HepG2 (cell line): ENCODE measurements around the gene ABL2. TPM values are rescaled to one million over a fixed set of nuclear protein-coding genes. Genes with fewer than 3 reads are reported as not detected.

Experiments used
- ATAC-seq: fragments of 200-7000 bp; cut with Tn5 transposase; 3 replicates; pipeline ENCODE4 v1.9.1; 2020; ENCODE audit warnings: mild to moderate bottlenecking, moderate library complexity
- BruUV-seq: library from RNA; stranded (reverse); fragments of 400-500 nt; replicated peaks from 2 replicates; lab custom pipeline; 2021; lab: Mats Ljungman, UMichigan
- CTCF ChIA-PET: fragments of 300-600 bp; formaldehyde crosslinking; extraction: SDS; loops from one replicate; lab custom pipeline; 2021; ENCODE audit warnings: low total read pairs, inconsistent platforms, low intra/inter-chr PET ratio; lab: Yijun Ruan, JAX
- POLR2A ChIA-PET: fragments of 350-600 bp; sonication (Branson Sonifier 250); formaldehyde crosslinking; loops from one replicate; lab custom pipeline; 2020; ENCODE audit warnings: antibody characterized with exemption, inconsistent platforms; lab: Yijun Ruan, JAX
- DNase-seq: peaks from one replicate; pipeline ENCODE4 v3.0.0-alpha.2; 2015; ENCODE audit warnings: low spot score
- FAIRE-seq: peaks from 3 replicates; lab custom pipeline; 2011; peaks lifted over from hg19 to GRCh38; lab: Jason Lieb, UNC
- H2AFZ ChIP-seq: one replicate; pipeline ENCODE4 v1.6.1; 2011; ENCODE audit warnings: low read length, inconsistent platforms
- H3K27ac ChIP-seq: fragments of 300-600 bp; 3 replicates; pipeline ENCODE4 v1.8.0; 2011; ENCODE audit warnings: mixed run types, mild to moderate bottlenecking, mixed read lengths, low read length, inconsistent platforms; ENCODE audit not compliant: insufficient read depth; ENCODE audit errors: extremely low read length
- H3K27me3 ChIP-seq, 2 experiments: fragments of 200-600 bp in 1 of 2; 2 replicates in 1 of 2; 3 replicates in 1 of 2; pipeline versions ENCODE4 v1.6.0 to v1.8.0; 2011; ENCODE audit warnings: low read length in 2 of 2, mild to moderate bottlenecking in 2 of 2, moderate library complexity in 2 of 2, inconsistent platforms in 1 of 2; ENCODE audit not compliant: insufficient read depth in 2 of 2, control insufficient read depth in 1 of 2
- H3K36me3 ChIP-seq, 2 experiments: fragments of 200-600 bp in 1 of 2; replicated peaks in 1 of 2; 2 replicates in 1 of 2; 3 replicates in 1 of 2; pipeline versions ENCODE4 v1.5.1 to v1.8.0; 2011; ENCODE audit warnings: low read length in 2 of 2, inconsistent platforms in 1 of 2; ENCODE audit not compliant: insufficient read depth in 2 of 2, control insufficient read depth in 1 of 2
- H3K4me1 ChIP-seq: 2 replicates; pipeline ENCODE4 v1.5.1; 2012; ENCODE audit warnings: low read length, inconsistent platforms; ENCODE audit not compliant: insufficient read depth
- H3K4me2 ChIP-seq: 2 replicates; pipeline ENCODE4 v1.6.0; 2011; ENCODE audit warnings: low read depth, low read length, inconsistent platforms
- H3K4me3 ChIP-seq, 3 experiments: fragments of 200-600 bp in 1 of 3; sonication (generic), shearing (Covaris generic) in 1 of 3; replicated peaks in 1 of 3; 2 replicates each; pipeline ENCODE4 v1.5.1; 2011 to 2016; ENCODE audit warnings: low read length in 3 of 3, inconsistent platforms in 2 of 3, low read depth in 2 of 3, mild to moderate bottlenecking in 2 of 3, control low read depth in 1 of 3, mixed read lengths in 1 of 3; ENCODE audit not compliant: insufficient read depth in 1 of 3
- H3K79me2 ChIP-seq: one replicate; pipeline ENCODE4 v1.6.1; 2011; ENCODE audit warnings: low read length, inconsistent platforms; ENCODE audit not compliant: insufficient read depth
- H3K9ac ChIP-seq: 2 replicates; pipeline ENCODE4 v1.6.0; 2011; ENCODE audit warnings: mild to moderate bottlenecking, low read depth, low read length, inconsistent platforms; ENCODE audit not compliant: insufficient read depth
- H3K9me3 ChIP-seq: 2 replicates; pipeline ENCODE4 v1.5.1; 2012; ENCODE audit warnings: mild to moderate bottlenecking, low read length
- H4K20me1 ChIP-seq: 2 replicates; pipeline ENCODE4 v1.6.0; 2011; ENCODE audit warnings: inconsistent platforms, mild to moderate bottlenecking, low read length, moderate library complexity; ENCODE audit not compliant: insufficient read depth
- ARID4A ChIP-seq: sonication (generic); formaldehyde crosslinking; IDR thresholded peaks from 2 replicates; pipeline ENCODE4 v1.5.0; 2020; ENCODE audit warnings: mild to moderate bottlenecking, missing genetic modification reagents, borderline replicate concordance
- ATF7 ChIP-seq, 2 experiments: fragments of 450-650 bp in 1 of 2; sonication (generic) in 1 of 2; formaldehyde crosslinking in 1 of 2; IDR thresholded peaks; 2 replicates each; pipeline versions ENCODE4 v1.4.0 to v1.6.1; 2016 to 2020; ENCODE audit warnings: antibody characterized with exemption in 1 of 2, mild to moderate bottlenecking in 1 of 2, missing genetic modification reagents in 1 of 2
- CC2D1A ChIP-seq: sonication (generic); formaldehyde crosslinking; IDR thresholded peaks from 2 replicates; pipeline ENCODE4 v1.8.1; 2023; ENCODE audit warnings: mild to moderate bottlenecking, missing genetic modification reagents
- KIAA2018 ChIP-seq: sonication (generic); formaldehyde crosslinking; IDR thresholded peaks from 2 replicates; pipeline ENCODE4 v1.5.0; 2020; ENCODE audit warnings: mild to moderate bottlenecking, missing genetic modification reagents, borderline replicate concordance
- RELA ChIP-seq: sonication (generic); formaldehyde crosslinking; IDR thresholded peaks from 2 replicates; pipeline ENCODE4 v1.4.0; 2020; ENCODE audit warnings: missing genetic modification reagents
- TRIM22 ChIP-seq: fragments of 450-650 bp; IDR thresholded peaks from 2 replicates; pipeline ENCODE4 v1.6.1; 2017
- ZNF547 ChIP-seq: sonication (generic); formaldehyde crosslinking; IDR thresholded peaks from 2 replicates; pipeline ENCODE4 v1.5.1; 2020; ENCODE audit warnings: mild to moderate bottlenecking, missing genetic modification reagents
- ZNF580 ChIP-seq: IDR thresholded peaks from 2 replicates; pipeline ENCODE4 v1.6.1; 2016; ENCODE audit warnings: low read depth, borderline replicate concordance
- WGBS: methylation state at CpG from one replicate; pipeline ENCODE4 v1.1.6; 2017; ENCODE audit warnings: low lambda C conversion rate; 5-methylcytosine and 5-hydroxymethylcytosine counted together
- in situ Hi-C: cut with HindIII; loops from 2 replicates; pipeline ENCODE4 v1.10.0; 2017; ENCODE audit warnings: low pct_unique_long_range_greater_than_20kb; ENCODE audit not compliant: extremely low pct_ligation_motif_present
- intact Hi-C: fragments of 100-400 bp; cut with micrococcal nuclease; formaldehyde crosslinking; loops from one replicate; pipeline ENCODE4 v1.10.0; 2022; ENCODE audit not compliant: unreplicated experiment
- polyA plus RNA-seq, 8 experiments: library from polyadenylated mRNA; depleted of rRNA in 3 of 8; stranded (reverse) in 7 of 8; unstranded in 1 of 8; fragments of >200 nt; fragmentation: Illumina TruSeq in 4 of 8; extraction: Trizol in 4 of 8; gene quantifications; 2 replicates each; pipeline versions ENCODE4 v1.2.1 to v1.2.3, GENCODE V29; 2011 to 2016; ENCODE audit warnings: low read depth in 4 of 8, missing spikeins in 1 of 8, mixed read lengths in 1 of 8; ENCODE audit not compliant: insufficient read depth in 1 of 8
- total RNA-seq, 5 experiments: library from RNA; depleted of rRNA; stranded (reverse); fragments of >200 nt; fragmentation: Illumina TruSeq; extraction: Trizol; gene quantifications; 2 replicates each; pipeline ENCODE4 v1.2.3, GENCODE V29; 2016; ENCODE audit warnings: low read depth in 1 of 5

ABL2 gene
- total and polyA plus RNA-seq, 2 of the 13 experiments (the other 11 are each of a cell fraction or from before 2014, with no cell fraction given), result 5.8 to 6.0 TPM

GRCh38 chr1:179091691-179092165, 137.7 kb downstream of the ABL2 start:
- no peaks in the 10 kb centered on the region for H3K27me3 ChIP-seq
- DNase-seq, result peak; percentile 62
- H3K36me3 ChIP-seq, result peaks cover 17 to 37% of the 10 kb centered on the region in 2 experiments
- H3K4me3 ChIP-seq, result no peak overlapping the region
- 83% methylated on average over 1 of the region's 5 CpGs for WGBS
- H3K4me2 ChIP-seq, result no peak overlapping the region
- BruUV-seq, result no TSS peak
- H2AFZ ChIP-seq, result no peak overlapping the region
- no peaks in the 10 kb centered on the region for H4K20me1 ChIP-seq
- peak overlapping the region; percentile 62 for H3K27ac ChIP-seq
- in situ Hi-C loops, result no loop called here
- H3K79me2 ChIP-seq, result no peaks in the 10 kb centered on the region
- no peaks in the 10 kb centered on the region for H3K9me3 ChIP-seq
- intact Hi-C loops, result loop anchor here (2.0 kb wide), 1 partner anchor 37 kb away; no protein-coding TSS in a partner anchor
- H3K9ac ChIP-seq, result peak overlapping the region; percentile 26; the same call in 1 of the 2 replicates
- peak; percentile 77 for ATAC-seq
- ChIA-PET CTCF (interaction anchor here (1.1 kb wide), 1 partner anchor 278 kb away, joined by 3 read pairs; no protein-coding TSS in a partner anchor), POLR2A (interaction anchor here (0.6 to 3.1 kb wide), 4 partner anchors 9 to 202 kb away, joined by 4 to 20 read pairs (median 12); partner anchors contain the start of genes SOAT1 and TOR3A)
- peak; percentile 21 for FAIRE-seq
- H3K4me1 ChIP-seq, result peaks cover 42% of the 10 kb centered on the region
- no peak for TF ChIP-seq TRIM22
- TF ChIP-seq KIAA2018, result no peak
- no peak for TF ChIP-seq ZNF580 (CRISPR knock-in tag)
- no peak for TF ChIP-seq ATF7 (IDR thresholded peaks at IDR 0.05)
- no peak for TF ChIP-seq ATF7 (CRISPR knock-in tag; IDR thresholded peaks at IDR 0.05)
- TF ChIP-seq ZNF547, result no peak
- TF ChIP-seq ARID4A, result peak; percentile 81; the same call in 1 of the 2 replicates
- no peak for TF ChIP-seq RELA
- TF ChIP-seq CC2D1A (CRISPR knock-in tag), result no peak
